GM13977 (cell line): ENCODE measurements around the gene RPUSD2.
A peak's percentile ranks its signal among the peaks of the same experiment; 100 is the strongest.

Experiments used
- DNase-seq: peaks from one replicate; pipeline ENCODE4 v3.0.0; 2012; ENCODE audit warnings: low spot score
- CTCF ChIP-seq: IDR thresholded peaks from 2 replicates; pipeline ENCODE4 v1.5.1; 2012; ENCODE audit warnings: mild to moderate bottlenecking, control low read depth; ENCODE audit not compliant: insufficient read depth; ENCODE audit errors: extremely low read depth, missing control alignments
- in situ Hi-C: fragments of 300-500 bp; cut with MboI; formaldehyde crosslinking; loops from one replicate; pipeline ENCODE4 v1.12.0; 2022; ENCODE audit warnings: low sequenced_read_pairs, low pct_unique_long_range_greater_than_20kb, mixed read lengths, inconsistent platforms; ENCODE audit not compliant: unreplicated experiment

The RPUSD2 gene

GRCh38 chr15:40569129-40569953 is at the start of gene RPUSD2:
TSS of gene RPUSD2 (plus strand) at chr15:40569299. CDS start at chr15:40569338, 39 bp downstream.
- in situ Hi-C loops = no loop called here
- peak; percentile 93 for DNase-seq
- TF ChIP-seq CTCF = no peak

- TF ChIP-seq CTCF = no peak
- in situ Hi-C loops = no loop called here
- DNase-seq = no peak
Observed at GRCh38 chr15:40523611-40524010, 45.5 kb upstream of the RPUSD2 start.

GRCh38 chr15:40525855-40526254 is 43.2 kb upstream of the RPUSD2 start:
- no peak for TF ChIP-seq CTCF
- in situ Hi-C loops = no loop called here
- no peak for DNase-seq

- no peak for TF ChIP-seq CTCF
Observed at GRCh38 chr15:40528801-40529200, 40.3 kb upstream of the RPUSD2 start.

GRCh38 chr15:40533763-40534364 is 35.2 kb upstream of the RPUSD2 start:
- in situ Hi-C loops = no loop called here
- DNase-seq = no peak
- no peak for TF ChIP-seq CTCF

More at GRCh38 chr15:40528801-40529200, 40.3 kb upstream of the RPUSD2 start:
- no peak for DNase-seq
- in situ Hi-C loops = no loop called here

- in situ Hi-C loops = no loop called here
- no peak for DNase-seq
- no peak for TF ChIP-seq CTCF
Observed at GRCh38 chr15:40534371-40534770, 34.7 kb upstream of the RPUSD2 start.
